Ascending aorta (tissue), 2 donors: ENCODE measurements around the gene ARHGEF10L. TPM values are rescaled to one million over a fixed set of nuclear protein-coding genes. Genes with fewer than 3 reads are reported as not detected.

ENCODE experiments used
- DNase-seq, 2 donors: peaks; one replicate each; pipeline ENCODE4 v3.0.0-alpha.2; 2019; ENCODE audit warnings: low spot score in 2 of 2
- H3K27ac ChIP-seq, 2 donors: fragments of 200-600 bp; sonication (generic); one replicate each; pipeline ENCODE4 v1.5.1; 2016 to 2017; ENCODE audit warnings: mild to moderate bottlenecking in 1 of 2
- H3K27me3 ChIP-seq: fragments of 200-600 bp; sonication (generic); one replicate; pipeline ENCODE4 v1.5.1; 2017
- H3K36me3 ChIP-seq, 2 donors: fragments of 200-600 bp; sonication (generic); one replicate each; pipeline ENCODE4 v1.5.1; 2016
- H3K4me1 ChIP-seq, 2 donors: fragments of 200-600 bp; sonication (generic); one replicate each; pipeline ENCODE4 v1.5.1; 2016 to 2017; ENCODE audit warnings: mild to moderate bottlenecking in 1 of 2
- H3K4me3 ChIP-seq, 2 donors: fragments of 200-600 bp; sonication (generic); one replicate each; pipeline ENCODE4 v1.5.1; 2016 to 2017; ENCODE audit warnings: mild to moderate bottlenecking in 1 of 2
- H3K9me3 ChIP-seq, 2 donors: fragments of 200-600 bp; sonication (generic); one replicate each; pipeline ENCODE4 v1.5.1; 2016
- intact Hi-C: fragments of 100-400 bp; cut with DNase I; formaldehyde crosslinking; loops from one replicate; pipeline ENCODE4 v1.15.1; 2023
- total RNA-seq: library from RNA; depleted of rRNA; stranded (reverse); fragments of >200 nt; gene quantifications from one replicate; pipeline ENCODE4 v1.1.0, GENCODE V29; 2016
- TF ChIP-seq, protein P1 (sequence below), 3 experiments: fragments of 200-600 bp in 2 of 3; fragments of 450-650 bp in 1 of 3; sonication (generic) in 2 of 3; IDR thresholded peaks; one replicate each; pipeline ENCODE4 v1.5.1; 2016 to 2019; ENCODE audit warnings: antibody characterized with exemption in 3 of 3, mild to moderate bottlenecking in 1 of 3, moderate library complexity in 1 of 3

The ARHGEF10L gene
- total RNA-seq, 1 donor from 2014 or later = 177 TPM

GRCh38 chr1:17588048-17588871 is 48.8 kb downstream of the ARHGEF10L start:
- peak overlapping the region in 1 of 2 donors; percentile 29 for H3K4me3 ChIP-seq
- TF ChIP-seq, protein P1, sequence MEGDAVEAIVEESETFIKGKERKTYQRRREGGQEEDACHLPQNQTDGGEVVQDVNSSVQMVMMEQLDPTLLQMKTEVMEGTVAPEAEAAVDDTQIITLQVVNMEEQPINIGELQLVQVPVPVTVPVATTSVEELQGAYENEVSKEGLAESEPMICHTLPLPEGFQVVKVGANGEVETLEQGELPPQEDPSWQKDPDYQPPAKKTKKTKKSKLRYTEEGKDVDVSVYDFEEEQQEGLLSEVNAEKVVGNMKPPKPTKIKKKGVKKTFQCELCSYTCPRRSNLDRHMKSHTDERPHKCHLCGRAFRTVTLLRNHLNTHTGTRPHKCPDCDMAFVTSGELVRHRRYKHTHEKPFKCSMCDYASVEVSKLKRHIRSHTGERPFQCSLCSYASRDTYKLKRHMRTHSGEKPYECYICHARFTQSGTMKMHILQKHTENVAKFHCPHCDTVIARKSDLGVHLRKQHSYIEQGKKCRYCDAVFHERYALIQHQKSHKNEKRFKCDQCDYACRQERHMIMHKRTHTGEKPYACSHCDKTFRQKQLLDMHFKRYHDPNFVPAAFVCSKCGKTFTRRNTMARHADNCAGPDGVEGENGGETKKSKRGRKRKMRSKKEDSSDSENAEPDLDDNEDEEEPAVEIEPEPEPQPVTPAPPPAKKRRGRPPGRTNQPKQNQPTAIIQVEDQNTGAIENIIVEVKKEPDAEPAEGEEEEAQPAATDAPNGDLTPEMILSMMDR (IDR thresholded peaks at IDR 0.05) = no peak
- intact Hi-C loops = loop anchor here (2.0 to 5.0 kb wide), 2 partner anchors 31 to 46 kb away; no protein-coding TSS in a partner anchor
- peak overlapping the region; percentile 85 to 90 for H3K27ac ChIP-seq
- H3K27me3 ChIP-seq = no peaks in the 10 kb centered on the region
- DNase-seq = peak; percentile 50 to 81
- H3K9me3 ChIP-seq = no peaks in the 10 kb centered on the region
- H3K4me1 ChIP-seq = peaks cover 30 to 73% of the 10 kb centered on the region in 2 donors
- peaks cover 4 to 14% of the 10 kb centered on the region in 2 donors for H3K36me3 ChIP-seq

DNA sequence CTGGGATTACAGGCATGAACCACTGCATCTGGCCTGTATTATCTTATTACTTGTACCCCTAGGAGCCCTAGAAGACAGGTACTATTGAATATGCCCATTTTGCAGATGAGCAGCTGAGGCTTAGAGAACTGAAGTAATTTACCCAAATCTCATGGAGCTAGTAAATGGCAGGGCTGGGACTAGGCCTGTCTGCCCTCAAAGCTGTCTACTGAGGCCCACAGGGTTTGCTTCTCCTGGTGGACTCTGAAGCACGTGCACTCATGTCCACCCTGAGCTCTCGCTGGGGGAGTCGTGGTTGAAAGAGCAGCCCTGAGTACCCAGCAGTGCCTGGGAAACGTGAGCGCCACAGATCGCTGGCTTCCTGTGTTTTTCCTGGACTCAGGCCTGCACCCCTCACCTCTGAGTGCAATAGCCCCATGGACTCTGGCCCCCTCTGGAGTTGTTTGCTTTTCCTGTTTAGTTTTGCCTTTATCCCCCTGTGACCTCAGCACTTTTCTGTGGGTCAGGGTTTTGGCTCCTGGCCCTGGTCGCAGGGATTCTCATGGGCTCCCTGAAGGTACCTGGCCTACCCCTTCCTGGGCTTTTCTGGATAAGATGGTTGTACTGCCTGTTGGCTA is 52.4 kb downstream of the ARHGEF10L start:
- intact Hi-C loops = no loop called here
- Histone ChIP-seq H3K4me3 (no peak overlapping the region), H3K4me1 (peaks cover 26 to 86% of the 10 kb centered on the region in 2 donors), H3K9me3 (no peaks in the 10 kb centered on the region), H3K27me3 (no peaks in the 10 kb centered on the region), H3K36me3 (peaks cover 13 to 26% of the 10 kb centered on the region in 2 donors), H3K27ac (peak overlapping the region; percentile 85 to 90)
- no peak for DNase-seq
- TF ChIP-seq, protein P1 (IDR thresholded peaks at IDR 0.05) = no peak

- Histone ChIP-seq H3K36me3 (peaks cover 13 to 26% of the 10 kb centered on the region in 2 donors), H3K27me3 (no peaks in the 10 kb centered on the region), H3K4me1 (peaks cover 11 to 70% of the 10 kb centered on the region in 2 donors), H3K4me3 (no peak overlapping the region), H3K27ac (peak overlapping the region; percentile 49 to 85), H3K9me3 (no peaks in the 10 kb centered on the region)
- no peak for DNase-seq
- intact Hi-C loops = no loop called here
- TF ChIP-seq, protein P1 (IDR thresholded peaks at IDR 0.05) = no peak
Observed at GRCh38 chr1:17594026-17594425, 54.5 kb downstream of the ARHGEF10L start.

GRCh38 chr1:17594690-17595601 is 55.4 kb downstream of the ARHGEF10L start:
- Histone ChIP-seq H3K36me3 (peaks cover 13 to 26% of the 10 kb centered on the region in 2 donors), H3K27me3 (no peaks in the 10 kb centered on the region), H3K9me3 (no peaks in the 10 kb centered on the region), H3K27ac (peak overlapping the region; percentile 83 to 85), H3K4me1 (peaks cover 5 to 69% of the 10 kb centered on the region in 2 donors), H3K4me3 (no peak overlapping the region)
- no peak for DNase-seq
- TF ChIP-seq, protein P1 (IDR thresholded peaks at IDR 0.05) = no peak
- intact Hi-C loops = no loop called here

- no peak for DNase-seq
- intact Hi-C loops = no loop called here
- H3K4me3 ChIP-seq = no peak overlapping the region
- H3K9me3 ChIP-seq = no peaks in the 10 kb centered on the region
- H3K36me3 ChIP-seq = peaks cover 13 to 24% of the 10 kb centered on the region in 2 donors
- peaks cover 11 to 69% of the 10 kb centered on the region in 2 donors for H3K4me1 ChIP-seq
- TF ChIP-seq, protein P1 (IDR thresholded peaks at IDR 0.05) = no peak
- H3K27me3 ChIP-seq = no peaks in the 10 kb centered on the region
- H3K27ac ChIP-seq = peak overlapping the region; percentile 72 to 83
Observed at GRCh38 chr1:17595602-17595925, 56.1 kb downstream of the ARHGEF10L start.
